ENCODE data around the gene TRIP13.

Gene TRIP13

DNA sequence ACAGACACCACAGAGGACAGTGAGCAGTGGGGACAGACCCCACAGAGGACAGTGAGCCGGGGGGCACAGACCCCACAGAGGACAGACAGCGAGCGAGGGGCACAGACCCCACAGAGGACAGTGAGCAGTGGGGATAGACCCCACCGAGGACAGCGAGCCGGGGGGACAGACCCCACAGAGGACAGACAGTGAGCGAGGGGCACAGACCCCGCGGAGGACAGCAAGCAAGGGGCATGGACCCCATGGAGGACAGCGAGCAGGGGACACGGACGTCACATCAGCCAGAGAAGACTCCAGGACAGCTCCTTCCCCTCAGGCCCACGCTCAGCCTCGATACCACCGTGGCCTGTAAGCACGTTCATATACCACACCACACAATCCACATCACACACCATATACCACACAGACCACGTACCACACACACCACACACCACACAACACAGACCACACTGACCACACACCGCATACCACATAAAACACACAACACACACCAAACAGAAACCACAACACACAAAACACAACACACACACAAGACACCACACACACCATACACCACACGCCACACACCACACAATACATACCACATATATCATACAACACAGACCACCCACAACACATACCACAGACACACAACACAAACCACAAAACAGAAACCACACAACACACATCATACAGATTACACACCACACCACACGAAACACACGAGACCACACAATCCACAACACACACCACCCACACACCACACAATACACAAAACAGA lies 36.7 kb upstream of the TRIP13 start:
- no peak for DNase-seq (ENCODE audit: low spot score)

DNA sequence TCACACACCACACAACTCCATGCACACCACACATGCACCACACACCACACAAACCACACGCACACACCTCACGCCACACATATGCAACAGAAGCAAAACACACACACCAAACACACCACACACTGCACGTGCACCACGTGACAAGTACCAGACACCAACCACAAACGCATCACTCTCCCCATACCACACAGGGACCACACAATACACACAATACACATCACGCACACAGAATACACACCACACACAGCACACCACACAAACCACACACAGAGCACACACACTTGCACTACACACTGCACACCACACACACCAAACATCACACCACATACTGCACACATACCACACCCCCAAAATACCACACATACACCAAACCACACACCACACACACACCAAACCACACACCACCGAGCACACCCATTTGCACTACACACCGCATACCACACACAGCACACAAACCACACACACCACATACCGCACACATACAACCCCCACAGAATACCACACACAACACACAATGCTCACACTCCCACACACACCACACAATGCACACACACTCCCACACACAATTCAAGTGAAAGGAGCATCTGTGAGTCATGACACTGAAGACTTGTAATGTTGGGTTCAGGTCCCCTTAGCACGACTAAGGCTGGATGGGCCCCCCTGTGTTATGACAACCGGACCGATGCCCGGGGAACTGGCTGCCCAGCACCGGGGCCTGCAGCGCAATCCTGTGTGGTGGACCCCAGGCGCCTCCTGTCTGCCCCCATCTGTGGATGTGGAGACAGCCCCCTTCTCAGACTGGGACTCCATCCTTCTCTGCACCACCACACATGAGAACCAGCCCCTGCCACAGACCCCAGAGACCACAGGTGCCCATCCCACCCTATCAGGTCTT lies 35.9 kb upstream of the TRIP13 start:
- DNase-seq (ENCODE audit: low spot score) = no peak

DNA sequence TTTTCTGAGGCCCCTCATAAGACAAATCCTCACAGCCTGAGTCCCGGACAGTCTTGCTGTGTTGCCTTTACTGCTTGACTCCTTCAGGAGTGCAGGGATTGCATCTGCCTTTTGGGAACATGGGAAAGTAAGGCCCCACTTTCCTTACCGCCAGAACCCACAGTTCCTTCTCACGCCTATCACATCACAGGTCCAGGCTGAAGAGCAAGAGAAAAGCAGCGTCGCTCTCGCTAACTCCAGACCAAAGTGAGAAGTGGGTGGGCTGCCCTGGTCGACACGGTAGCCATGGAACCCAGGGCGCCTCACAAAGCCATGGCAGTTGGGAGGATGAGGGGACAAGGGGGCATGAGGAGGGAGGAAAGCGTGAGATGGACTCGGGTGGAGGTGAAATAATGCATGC lies 34.0 kb upstream of the TRIP13 start:
- DNase-seq (ENCODE audit: low spot score) = no peak

DNA sequence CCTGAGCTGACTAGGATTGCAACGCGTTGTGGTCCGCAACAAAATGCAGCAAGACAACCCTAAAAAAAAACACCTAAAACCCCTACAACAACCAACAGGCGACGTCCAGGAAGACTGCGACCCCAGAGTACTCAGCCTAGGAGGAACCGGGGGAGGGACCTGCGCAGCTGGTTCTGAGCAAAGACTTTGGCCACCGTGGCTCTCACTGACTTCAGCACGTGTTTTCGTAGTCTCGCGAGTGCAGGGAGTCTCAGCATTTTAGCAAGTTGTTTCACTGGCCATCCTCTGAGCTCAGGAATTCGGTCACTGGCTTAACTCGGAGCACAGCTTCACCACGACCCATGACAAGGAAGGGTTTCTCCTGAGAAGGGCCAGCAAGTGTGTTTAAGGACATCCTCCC lies 33.3 kb upstream of the TRIP13 start:
- no peak for DNase-seq (ENCODE audit: low spot score)

DNA sequence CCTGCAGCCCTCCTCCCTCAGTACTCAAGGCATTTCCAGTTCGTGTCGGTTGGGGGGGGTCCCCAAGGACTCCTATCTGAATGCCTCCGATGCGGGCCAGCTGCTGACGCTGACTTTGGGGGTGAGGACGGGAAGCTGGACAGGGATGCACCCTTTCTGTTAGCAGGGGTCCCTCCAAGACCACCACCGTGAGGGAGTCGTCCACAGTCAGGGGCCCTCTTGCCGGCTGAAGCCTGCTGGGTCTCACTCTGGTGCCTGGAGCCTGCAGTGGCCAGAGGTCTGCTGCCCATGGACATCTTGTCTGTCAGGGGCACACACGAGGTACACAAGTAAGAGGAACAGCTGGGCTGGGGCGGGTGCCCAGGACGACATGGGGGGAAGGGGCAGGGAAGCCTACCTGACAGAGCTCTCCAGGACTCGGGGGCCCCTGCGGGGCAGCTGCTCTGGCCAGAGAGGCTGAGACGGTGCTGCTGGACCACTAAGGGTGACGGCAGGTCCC lies 32.8 kb upstream of the TRIP13 start:
- DNase-seq (ENCODE audit: low spot score) = no peak

DNA sequence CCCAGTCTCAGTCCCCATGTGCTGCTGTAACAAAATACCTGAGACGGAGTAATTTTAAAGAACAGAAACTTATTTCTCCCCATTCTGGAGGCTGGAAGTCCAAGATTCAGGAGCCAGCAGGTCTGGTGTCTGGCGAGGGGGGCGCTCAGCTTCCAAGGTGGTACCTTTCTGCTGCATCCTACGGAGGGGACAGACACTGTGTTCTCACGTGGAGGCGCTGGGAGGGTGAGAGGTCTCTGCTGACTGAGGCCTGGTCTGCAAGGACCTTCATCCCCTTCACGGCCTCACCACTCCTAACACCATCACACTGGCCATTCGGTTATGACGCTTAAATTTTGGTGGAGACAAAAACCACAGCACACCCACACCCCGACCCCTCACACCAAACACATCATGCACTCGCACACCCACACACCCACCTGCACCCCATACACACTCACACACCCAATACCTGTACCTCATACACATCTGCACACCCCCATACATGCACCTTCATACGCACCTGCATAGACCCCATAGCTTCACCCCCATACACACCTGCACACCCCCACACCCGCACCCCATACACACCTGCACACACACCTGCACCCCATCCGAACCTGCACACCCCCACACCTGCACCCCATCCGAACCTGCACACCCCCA lies 32.1 kb upstream of the TRIP13 start:
- DNase-seq (ENCODE audit: low spot score) = no peak

DNA sequence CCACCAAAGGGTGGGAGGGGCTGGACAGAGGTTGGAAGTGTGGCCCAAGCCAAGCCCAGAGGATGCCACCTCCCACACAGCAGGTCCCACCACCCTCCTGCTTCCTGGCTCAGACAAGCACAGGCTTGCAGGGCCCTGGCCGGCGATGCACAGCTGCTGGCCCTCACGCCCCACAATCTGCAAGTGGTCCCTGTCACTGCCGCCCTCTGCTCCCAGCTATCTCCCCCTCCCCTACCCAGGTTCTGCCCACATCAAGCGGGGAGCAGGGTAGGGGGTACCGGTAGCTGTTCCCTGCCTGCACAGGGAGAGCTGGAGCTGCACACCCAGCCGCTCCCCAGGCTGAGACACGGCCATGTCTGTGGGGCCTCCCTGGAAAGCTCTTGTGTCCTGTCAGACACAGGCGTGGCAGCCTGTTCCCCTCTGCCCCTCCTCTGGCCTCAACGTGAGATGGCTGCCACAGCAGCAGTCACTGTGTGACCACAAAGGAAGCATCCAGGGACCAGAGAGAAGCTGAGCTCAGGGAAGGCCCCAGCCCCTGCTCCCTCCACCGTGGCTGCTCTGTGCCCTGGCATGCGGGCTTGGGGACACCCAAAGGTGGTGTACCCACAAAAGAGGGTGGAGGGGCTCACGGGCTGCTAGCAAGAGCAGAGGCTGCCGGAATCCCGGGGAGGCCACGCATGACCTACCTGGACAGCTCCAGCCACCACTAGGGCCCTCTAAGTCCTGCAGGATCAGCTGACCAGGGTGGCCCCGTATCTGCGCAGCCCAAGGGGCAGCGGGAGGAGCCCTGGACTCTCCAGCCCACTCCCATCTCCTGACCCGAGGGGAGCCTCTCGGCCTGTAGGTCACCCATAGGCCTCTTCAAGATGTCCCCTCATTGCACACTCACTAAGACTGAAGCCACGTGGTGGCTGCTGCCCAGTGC lies 31.0 kb upstream of the TRIP13 start:
- DNase-seq (ENCODE audit: low spot score) = no peak

DNA sequence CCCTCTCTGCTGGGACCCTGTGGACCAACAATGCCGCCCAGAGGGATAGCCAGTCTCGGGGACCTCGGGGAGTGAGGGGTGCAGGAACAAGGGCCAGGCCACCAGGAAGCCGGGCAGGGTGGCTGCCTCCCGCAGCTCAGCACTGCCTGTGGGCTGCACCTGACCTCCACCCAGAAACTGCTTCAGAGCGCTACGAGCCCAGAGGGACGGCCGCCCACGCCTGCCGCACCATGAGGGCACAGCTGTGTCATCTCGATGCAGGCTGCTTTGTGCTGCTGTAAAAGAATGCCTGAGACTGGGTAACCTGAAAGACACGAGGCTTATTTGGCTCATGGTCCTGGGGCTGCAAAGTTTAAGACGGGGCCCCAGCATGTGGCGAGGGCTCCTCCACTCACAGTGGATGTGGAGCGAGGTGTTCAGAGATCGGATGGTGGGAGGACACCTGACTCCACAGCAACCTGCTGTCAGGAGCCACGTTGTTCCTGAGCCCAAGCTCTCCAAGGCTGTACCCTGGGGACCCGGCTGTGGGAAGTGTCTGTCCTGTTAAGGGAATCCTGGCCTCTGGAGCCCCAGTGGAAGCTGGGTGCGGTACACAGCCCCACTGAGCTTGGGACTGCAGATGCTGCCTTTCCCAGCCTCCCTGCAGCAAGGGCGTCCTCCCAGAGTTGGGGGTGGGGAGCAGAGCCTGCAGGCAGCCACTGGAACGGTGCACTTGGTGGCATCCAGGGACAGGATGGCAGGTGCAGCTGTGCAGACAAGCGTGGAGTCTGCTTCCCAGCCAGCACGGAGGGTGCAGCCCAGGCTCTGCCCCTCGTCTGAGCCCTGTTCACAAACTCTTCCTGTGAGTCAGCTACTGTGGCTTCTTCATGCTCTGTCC lies 30.1 kb upstream of the TRIP13 start:
- DNase-seq (ENCODE audit: low spot score) = peak; percentile 18

DNA sequence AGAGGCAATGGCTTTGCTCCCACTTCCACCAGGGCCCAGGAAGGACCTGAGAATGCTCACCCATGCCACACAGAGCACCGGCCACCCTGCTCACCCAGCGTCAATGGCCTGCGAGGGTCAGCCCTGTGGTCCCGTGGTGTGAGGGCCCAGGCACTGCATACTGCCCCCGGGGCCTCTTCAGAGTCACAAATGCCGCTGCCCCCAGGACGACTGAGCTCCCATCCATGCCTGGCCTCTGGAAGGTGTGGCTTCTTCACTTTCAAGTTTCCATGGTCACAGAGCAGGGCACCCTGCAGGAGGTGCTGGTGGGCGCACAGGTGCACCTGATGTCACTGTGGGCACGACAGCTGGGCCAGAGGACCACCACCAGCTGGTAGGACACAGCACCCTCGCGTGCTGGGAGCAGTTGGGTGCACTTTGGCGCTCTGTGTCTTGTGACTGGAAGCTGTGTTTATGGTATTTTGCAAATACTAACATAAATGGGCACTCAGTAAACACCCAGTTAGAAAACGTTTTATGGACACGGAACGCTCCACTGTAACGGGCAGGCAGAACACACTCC lies 29.4 kb upstream of the TRIP13 start:
- no peak for DNase-seq (ENCODE audit: low spot score)

DNA sequence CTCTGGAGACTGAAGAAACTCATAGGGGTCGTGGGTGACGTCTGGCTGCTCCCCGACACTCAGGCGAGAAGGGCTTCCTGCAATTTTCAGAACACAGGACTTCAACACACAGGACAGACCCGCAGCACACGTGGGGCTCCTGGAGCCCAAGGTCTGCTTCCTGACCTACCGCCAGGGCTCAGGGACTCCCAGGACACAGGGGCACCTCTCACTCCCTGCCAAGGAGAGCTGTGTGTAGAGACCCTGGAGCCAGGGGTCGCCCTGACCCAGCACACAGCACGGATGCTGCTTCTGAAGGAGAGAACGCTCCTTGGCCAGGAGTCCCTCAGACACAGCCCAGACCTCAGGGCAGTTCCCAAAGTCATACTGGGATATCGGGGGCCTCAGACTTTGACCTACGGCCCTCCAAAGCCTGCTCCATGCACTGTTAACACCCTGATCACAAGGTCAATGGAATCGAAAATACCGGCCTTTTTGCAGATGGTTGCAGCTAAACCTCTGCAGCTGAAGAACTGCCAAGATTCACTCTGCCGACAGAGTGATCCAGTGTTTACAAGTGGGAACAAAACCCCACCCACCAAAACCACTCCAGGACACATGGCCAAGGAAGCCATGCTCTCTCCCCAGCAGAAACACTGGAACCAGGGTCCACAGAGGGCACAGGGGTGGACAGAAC lies 28.1 kb upstream of the TRIP13 start:
- DNase-seq (ENCODE audit: low spot score) = no peak

DNA sequence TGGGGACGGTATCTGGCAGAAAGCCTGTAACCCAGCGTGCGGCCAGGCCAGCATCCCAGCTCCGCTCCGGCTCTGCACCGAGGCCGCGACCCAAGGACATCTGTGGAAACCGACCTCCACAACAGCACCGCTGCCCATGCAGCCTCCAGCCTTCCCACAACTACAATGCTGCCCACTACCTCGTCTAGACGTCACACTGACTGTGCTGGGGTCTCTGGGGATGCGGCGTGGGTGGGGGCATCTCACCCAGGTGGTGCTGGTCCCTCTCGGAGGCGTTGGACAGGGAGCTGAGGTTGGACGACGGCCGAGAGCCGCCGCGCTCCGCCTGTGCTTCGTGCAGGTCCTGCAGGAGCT lies 27.5 kb upstream of the TRIP13 start:
- no peak for DNase-seq (ENCODE audit: low spot score)

DNA sequence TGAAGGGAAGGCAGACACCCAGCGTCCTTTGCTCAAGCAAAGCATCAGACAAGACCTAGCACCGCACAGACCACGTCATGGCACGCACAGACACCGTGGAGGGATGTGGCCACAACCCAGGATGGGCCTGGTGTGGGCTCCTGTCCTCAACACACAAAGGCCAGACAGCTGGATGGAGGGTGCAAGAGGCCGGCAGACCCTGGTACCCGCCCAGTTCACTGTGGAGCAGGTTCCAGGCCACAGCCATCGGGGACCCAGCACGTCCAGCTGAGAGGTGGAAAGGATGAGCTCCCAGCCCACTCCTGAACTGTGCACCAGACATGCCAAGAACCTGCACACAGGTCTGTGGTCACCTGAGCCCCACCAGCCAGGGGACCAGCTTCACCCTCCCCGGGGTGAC lies 26.9 kb upstream of the TRIP13 start:
- no peak for DNase-seq (ENCODE audit: low spot score)

DNA sequence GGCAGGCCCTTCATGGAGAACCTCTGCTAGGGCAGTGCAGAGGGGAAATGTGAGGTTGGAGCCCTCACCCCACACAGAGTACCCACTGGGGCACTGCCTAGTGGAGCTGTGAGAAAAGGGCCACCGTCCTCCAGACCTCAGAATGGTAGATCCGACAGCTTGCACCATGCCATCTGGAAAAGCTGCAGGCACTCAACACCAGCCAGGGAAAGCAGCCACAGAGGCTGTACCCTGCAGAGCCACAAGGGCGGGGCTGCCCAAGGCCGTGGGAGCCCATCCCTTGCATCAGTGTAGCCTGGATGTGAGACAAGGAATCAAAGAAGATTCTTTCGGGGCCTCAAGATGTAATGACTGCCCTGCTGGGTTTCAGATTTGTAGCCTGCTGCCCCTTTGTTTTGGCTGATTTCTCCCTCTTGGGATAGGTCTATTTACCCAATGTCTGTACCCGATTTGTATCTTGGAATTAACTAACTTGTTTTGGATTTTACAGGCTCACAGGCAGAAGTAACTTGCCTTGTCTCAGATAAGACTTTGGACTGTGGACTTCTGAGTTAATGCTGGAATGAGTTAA lies 25.3 kb upstream of the TRIP13 start:
- no peak for DNase-seq (ENCODE audit: low spot score)

DNA sequence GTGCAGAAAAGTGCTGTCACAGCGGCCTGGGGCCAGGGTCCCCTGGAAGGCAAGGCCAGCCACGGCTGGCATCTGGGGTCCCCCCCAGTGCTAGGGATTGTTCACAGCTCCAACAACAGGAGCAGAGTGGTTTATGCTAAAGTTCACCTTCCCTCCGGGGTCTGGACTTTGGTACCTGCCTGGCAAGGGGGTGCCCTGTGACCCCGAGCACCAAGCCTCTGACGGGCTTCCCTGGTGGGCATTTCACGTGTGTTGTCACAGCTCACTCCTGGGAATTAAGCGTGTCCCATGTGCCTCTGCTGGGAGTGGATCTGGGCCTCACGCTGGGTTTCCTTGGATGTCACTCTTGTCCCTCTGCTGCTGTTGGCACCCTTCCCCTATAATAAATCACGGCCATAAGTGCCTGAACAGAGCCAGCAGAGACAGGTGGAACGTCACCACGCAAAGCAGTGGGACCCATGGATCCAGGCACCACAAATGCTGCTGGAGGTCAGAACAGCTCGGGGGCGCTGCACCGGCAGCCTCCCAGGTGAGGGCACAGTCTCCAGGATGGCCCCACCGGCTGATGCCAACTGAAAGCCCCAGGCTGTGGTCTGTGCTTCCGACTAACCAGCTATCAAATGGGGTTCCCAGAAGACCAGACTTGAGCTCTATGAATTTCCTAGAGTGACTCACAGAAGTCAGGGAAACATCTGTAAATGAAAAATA lies 24.1 kb upstream of the TRIP13 start:
- DNase-seq (ENCODE audit: low spot score) = no peak

DNA sequence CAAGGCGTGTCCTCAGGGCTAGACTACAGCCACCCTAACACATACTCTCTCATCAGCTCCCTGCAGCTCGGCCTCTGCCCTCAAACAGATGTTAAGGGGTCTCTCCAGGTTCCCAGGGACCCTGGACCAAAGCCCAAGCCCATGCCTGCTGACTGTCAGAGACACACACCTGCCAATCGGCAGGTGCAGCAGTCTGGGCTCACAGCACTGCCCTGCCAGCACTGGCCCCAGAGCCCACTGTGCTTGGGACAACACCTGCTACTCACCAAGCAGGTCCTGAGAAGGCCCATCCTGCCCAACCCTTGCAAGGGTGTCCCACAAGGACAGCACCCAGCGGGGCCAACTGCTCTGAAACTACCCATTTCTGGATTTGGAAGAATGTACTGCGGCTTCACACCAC lies 21.7 kb upstream of the TRIP13 start:
- no peak for DNase-seq (ENCODE audit: low spot score)

DNA sequence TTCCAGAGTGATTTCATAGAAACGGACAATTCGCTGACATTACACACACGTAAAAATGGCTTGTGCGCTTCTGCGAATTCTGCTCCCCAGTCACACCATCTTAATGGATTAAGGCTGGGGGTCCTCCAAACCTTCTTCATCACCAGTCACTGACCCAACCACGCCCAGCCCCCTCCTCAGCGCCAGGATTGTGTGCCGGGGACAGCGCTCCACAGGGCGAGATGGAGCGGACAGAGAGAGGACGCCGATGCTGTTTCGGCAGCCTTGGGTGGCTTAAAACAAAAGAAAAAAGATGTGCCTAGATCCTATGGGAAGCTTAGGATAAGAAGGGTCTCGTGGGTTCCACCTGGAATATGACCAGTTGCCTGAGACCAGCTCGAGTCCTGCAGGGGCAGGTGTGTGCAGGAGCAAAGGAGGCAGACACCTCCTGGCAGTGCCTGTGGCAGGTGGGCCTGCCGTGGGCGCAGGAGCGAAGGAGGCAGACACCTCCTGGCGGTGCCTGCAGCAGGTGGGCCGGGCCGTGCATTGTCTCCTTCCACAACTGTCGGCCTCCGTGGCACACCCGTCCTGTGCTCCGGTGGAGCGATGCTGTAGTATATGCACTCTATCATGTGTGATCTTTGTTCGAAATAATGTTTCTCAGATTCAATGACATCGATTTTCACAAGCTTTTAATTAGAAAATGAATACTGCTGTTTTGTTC lies 20.9 kb upstream of the TRIP13 start:
- no peak for DNase-seq (ENCODE audit: low spot score)

DNA sequence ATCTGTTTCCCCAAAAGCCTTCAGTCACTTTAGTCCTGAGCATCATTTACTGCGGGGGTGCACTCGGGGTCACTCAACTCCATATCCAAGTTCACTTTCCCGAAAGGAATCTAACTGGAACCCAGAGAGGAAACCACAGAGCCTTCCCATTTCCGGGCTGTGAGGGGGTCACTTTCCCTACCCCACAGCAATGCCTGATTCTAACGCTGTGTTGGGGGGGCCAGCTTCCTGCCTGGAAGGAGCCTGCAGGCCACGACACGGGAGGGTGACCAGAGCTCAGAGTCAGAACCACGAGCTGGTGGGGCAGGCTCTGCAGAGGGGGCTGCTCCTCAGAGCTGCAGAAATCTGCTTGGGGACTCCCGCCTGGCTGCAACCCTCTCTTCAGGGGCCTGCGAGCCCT lies 20.4 kb upstream of the TRIP13 start:
- no peak for DNase-seq (ENCODE audit: low spot score)

DNA sequence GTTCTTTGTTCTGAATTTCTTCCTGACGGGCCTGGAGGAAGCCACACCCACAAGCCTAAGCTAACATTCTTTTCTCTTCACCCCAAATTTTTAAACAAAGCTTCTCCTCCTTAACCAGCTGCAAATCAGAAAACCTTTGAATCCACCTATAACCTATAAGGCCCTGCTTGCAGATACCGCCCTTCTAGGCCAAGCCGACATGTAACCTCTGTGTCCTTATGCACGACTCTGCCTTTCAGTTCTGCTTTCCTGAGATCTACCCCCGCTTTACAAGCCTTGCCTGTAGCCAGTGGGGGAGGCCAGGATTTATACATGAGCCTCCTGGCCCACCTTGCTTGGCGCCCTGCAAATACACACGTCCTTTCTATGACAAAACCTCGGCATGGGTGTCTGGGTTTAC lies 19.4 kb upstream of the TRIP13 start:
- no peak for DNase-seq (ENCODE audit: low spot score)

Measured in kidney capillary endothelial cell (primary cell).